ENCODE results near the gene CIAPIN1.

GRCh38 chr16:57419506-57419905, 27.7 kb downstream of the CIAPIN1 start:
- no peak for TF ChIP-seq EZH2phosphoT487 (IDR thresholded peaks at IDR 0.05; ENCODE audit: low read length)
- no peak for TF ChIP-seq CTCF (IDR thresholded peaks at IDR 0.05; ENCODE audit: low read length)
- no peak for TF ChIP-seq EZH2 (optimal IDR thresholded peaks at IDR 0.05; ENCODE audit: low read depth, low read length)

Measured in MM.1S (cell line).